Measurements from ENCODE around the gene ATOH1. TPM values are rescaled to one million over a fixed set of nuclear protein-coding genes. Genes with fewer than 3 reads are reported as not detected.

ATOH1 gene
- total and polyA plus RNA-seq, 2 of the 4 experiments (the other 2 are of a cell fraction) = not detected

- intact Hi-C loops (cut with micrococcal nuclease) = no loop called here
- ChIA-PET CTCF (no interaction called here), POLR2A (ENCODE audit: unreplicated experiment) (no interaction called here)
- no peak overlapping the region for H2BK5ac ChIP-seq (ENCODE audit: low read depth, low read length, poor library complexity, severe bottlenecking)
- TF ChIP-seq MXI1 (IDR thresholded peaks at IDR 0.05; ENCODE audit: borderline replicate concordance, low read depth, low read length) = no peak
- no peak for TF ChIP-seq CEBPB (IDR thresholded peaks at IDR 0.05; ENCODE audit: low read depth, low read length)
- no peak for TF ChIP-seq CTCF (conservative IDR thresholded peaks at IDR 0.05; ENCODE audit: low read depth, low read length)
- no peak for TF ChIP-seq ELK1 (IDR thresholded peaks at IDR 0.05; ENCODE audit: borderline replicate concordance, low read depth, low read length)
- no peak for TF ChIP-seq MAZ (IDR thresholded peaks at IDR 0.05; ENCODE audit: borderline replicate concordance, low read depth, low read length)
- TF ChIP-seq FOS (IDR thresholded peaks at IDR 0.05; ENCODE audit: low read depth, low read length) = no peak
- no peak for TF ChIP-seq NFE2L2 (IDR thresholded peaks at IDR 0.05; ENCODE audit: low read depth, low read length)
- no peak for TF ChIP-seq RCOR1 (IDR thresholded peaks at IDR 0.05; ENCODE audit: insufficient replicate concordance, low read length)
- no peak for TF ChIP-seq RFX5 (IDR thresholded peaks at IDR 0.05; ENCODE audit: low read depth, low read length)
- no peak for TF ChIP-seq CHD1 (IDR thresholded peaks at IDR 0.05; ENCODE audit: low read depth, low read length)
- no peak for TF ChIP-seq RAD21 (IDR thresholded peaks at IDR 0.05; ENCODE audit: low read length)
- TF ChIP-seq SMC3 (IDR thresholded peaks at IDR 0.05; ENCODE audit: low read depth, low read length) = no peak
- TF ChIP-seq USF2 (IDR thresholded peaks at IDR 0.05; ENCODE audit: low read depth, low read length) = no peak
- no peak for TF ChIP-seq MAFK (IDR thresholded peaks at IDR 0.05; ENCODE audit: low read depth, low read length)
- TF ChIP-seq POLR2A (IDR thresholded peaks at IDR 0.05; ENCODE audit: low read depth, low read length) = no peak
- no peak for TF ChIP-seq BHLHE40 (IDR thresholded peaks at IDR 0.05; ENCODE audit: low read depth, low read length)
- H4K91ac ChIP-seq (ENCODE audit: insufficient read depth, low read depth, low read length) = no peak overlapping the region
- H3K4ac ChIP-seq (ENCODE audit: low read depth, low read length) = no peak overlapping the region
- H3K9me3 ChIP-seq (ENCODE audit: control insufficient read depth, insufficient read depth, low read length) = no peaks in the 10 kb centered on the region
- no peak overlapping the region for H3K18ac ChIP-seq (ENCODE audit: low read depth, low read length)
- H3K4me2 ChIP-seq (ENCODE audit: low read depth, low read length) = no peak overlapping the region
- no peak overlapping the region for H4K8ac ChIP-seq (ENCODE audit: low read depth in 2 of 2, low read length in 2 of 2)
- in situ Hi-C loops (cut with MboI; ENCODE audit: low sequenced_read_pairs) = loop anchor here (25.0 kb wide), 1 partner anchor 1333 kb away; no protein-coding TSS in a partner anchor
- H3K23ac ChIP-seq (ENCODE audit: low read depth, low read length) = no peak overlapping the region
- no peak overlapping the region for H3K14ac ChIP-seq (replicated peaks; ENCODE audit: low read depth, low read length)
- H3K9ac ChIP-seq (ENCODE audit: low read depth, low read length) = no peak overlapping the region
- H2BK120ac ChIP-seq (ENCODE audit: low read depth, low read length) = no peak overlapping the region
- H3K36me3 ChIP-seq (ENCODE audit: control insufficient read depth, insufficient read depth, low read length) = no peaks in the 10 kb centered on the region
- H3K27ac ChIP-seq (ENCODE audit: insufficient read depth, low read length) = no peak overlapping the region
- H3K56ac ChIP-seq (ENCODE audit: extremely low read depth, insufficient read depth, low read length) = no peak overlapping the region
- no peaks in the 10 kb centered on the region for H4K20me1 ChIP-seq (ENCODE audit: insufficient read depth, low read length)
- no peak overlapping the region for H2AK9ac ChIP-seq (replicated peaks; ENCODE audit: low read depth, low read length, poor library complexity)
- DNase-seq (no peak), ATAC-seq (ENCODE audit: low read depth) (no peak)
- no peaks in the 10 kb centered on the region for H3K4me1 ChIP-seq (ENCODE audit: control insufficient read depth, insufficient read depth, low read length)
- WGBS, 2 experiments (ENCODE audit: extremely low coverage in 2 of 2, insufficient read length in 1 of 2) = no CpG with 5 or more reads among the region's 2 CpGs
- no peak overlapping the region for H2AFZ ChIP-seq (replicated peaks; ENCODE audit: low read length, poor library complexity)
- no peaks in the 10 kb centered on the region for H3K79me1 ChIP-seq (ENCODE audit: low read depth in 1 of 2, low read length in 2 of 2)
- no peak overlapping the region for H2AK5ac ChIP-seq (ENCODE audit: low read depth, low read length)
- H4K5ac ChIP-seq (ENCODE audit: low read depth, low read length) = no peak overlapping the region
- no peaks in the 10 kb centered on the region for H3K9me1 ChIP-seq (ENCODE audit: insufficient read depth, low read length)
- H2BK15ac ChIP-seq (ENCODE audit: low read depth, low read length) = no peak overlapping the region
- no peak overlapping the region for H2BK20ac ChIP-seq (ENCODE audit: low read depth, low read length)
- no TSS peak for BruUV-seq (replicated peaks)
- no peak overlapping the region for H3K4me3 ChIP-seq (ENCODE audit: insufficient read depth, low read depth, low read length)
- H3K27me3 ChIP-seq (ENCODE audit: control insufficient read depth, insufficient read depth, low read length) = no peaks in the 10 kb centered on the region
- dilution Hi-C loops (cut with HindIII; ENCODE audit: low sequenced_read_pairs, unreplicated experiment) = no loop called here
Observed at GRCh38 chr4:93779228-93779627, 49.3 kb upstream of the ATOH1 start.

Data from IMR-90 (cell line).